ENCODE data around the gene TUBB4A.

TUBB4A gene

GRCh38 chr19:6494438-6495036 is 7.6 kb downstream of the TUBB4A start:
- no peak overlapping the region for H3K4me3 ChIP-seq (ENCODE audit: low read depth in 1 of 2, low read length in 2 of 2)
- no peaks in the 10 kb centered on the region for H3K36me3 ChIP-seq (ENCODE audit: control insufficient read depth in 1 of 2, insufficient read depth in 2 of 2, low read length in 2 of 2)
- H3K27me3 ChIP-seq (ENCODE audit: control insufficient read depth in 1 of 2, insufficient read depth in 2 of 2, low read length in 2 of 2), result peaks cover 2 to 5% of the 10 kb centered on the region in 2 donors
- H3K4me1 ChIP-seq (ENCODE audit: control insufficient read depth in 1 of 2, insufficient read depth in 2 of 2, low read length in 2 of 2), result no peaks in the 10 kb centered on the region
- H3K9me3 ChIP-seq (ENCODE audit: control insufficient read depth in 1 of 2, low read length in 2 of 2), result no peaks in the 10 kb centered on the region
- H3K9ac ChIP-seq (ENCODE audit: low read depth in 1 of 2, low read length in 2 of 2), result no peak overlapping the region
- H3K27ac ChIP-seq (ENCODE audit: low read depth, low read length), result no peak overlapping the region

- Histone ChIP-seq H3K27me3 (ENCODE audit: control insufficient read depth in 1 of 2, insufficient read depth in 2 of 2, low read length in 2 of 2) (peaks cover 0 to 5% of the 10 kb centered on the region in 2 donors), H3K36me3 (ENCODE audit: control insufficient read depth in 1 of 2, insufficient read depth in 2 of 2, low read length in 2 of 2) (no peaks in the 10 kb centered on the region), H3K9me3 (ENCODE audit: control insufficient read depth in 1 of 2, low read length in 2 of 2) (no peaks in the 10 kb centered on the region), H3K9ac (ENCODE audit: low read depth in 1 of 2, low read length in 2 of 2) (no peak overlapping the region), H3K4me3 (ENCODE audit: low read depth in 1 of 2, low read length in 2 of 2) (no peak overlapping the region), H3K27ac (ENCODE audit: low read depth, low read length) (no peak overlapping the region), H3K4me1 (ENCODE audit: control insufficient read depth in 1 of 2, insufficient read depth in 2 of 2, low read length in 2 of 2) (no peaks in the 10 kb centered on the region)
Observed at GRCh38 chr19:6491802-6492592, 10.1 kb downstream of the TUBB4A start.

- no peaks in the 10 kb centered on the region for H3K36me3 ChIP-seq (ENCODE audit: control insufficient read depth in 1 of 2, insufficient read depth in 2 of 2, low read length in 2 of 2)
- peak overlapping the region; percentile 36 to 54 for H3K4me3 ChIP-seq (ENCODE audit: low read depth in 1 of 2, low read length in 2 of 2)
- no peaks in the 10 kb centered on the region for H3K4me1 ChIP-seq (ENCODE audit: control insufficient read depth in 1 of 2, insufficient read depth in 2 of 2, low read length in 2 of 2)
- no peaks in the 10 kb centered on the region for H3K9me3 ChIP-seq (ENCODE audit: control insufficient read depth in 1 of 2, low read length in 2 of 2)
- no peak overlapping the region for H3K27ac ChIP-seq (ENCODE audit: low read depth, low read length)
- H3K9ac ChIP-seq (ENCODE audit: low read depth in 1 of 2, low read length in 2 of 2), result no peak overlapping the region
- H3K27me3 ChIP-seq (ENCODE audit: control insufficient read depth in 1 of 2, insufficient read depth in 2 of 2, low read length in 2 of 2), result peaks cover 0 to 5% of the 10 kb centered on the region in 2 donors
Observed at GRCh38 chr19:6490134-6490533, 12.0 kb downstream of the TUBB4A start.

GRCh38 chr19:6489278-6490061 is 12.6 kb downstream of the TUBB4A start:
- peak overlapping the region; percentile 36 to 54 for H3K4me3 ChIP-seq (ENCODE audit: low read depth in 1 of 2, low read length in 2 of 2)
- H3K27me3 ChIP-seq (ENCODE audit: control insufficient read depth in 1 of 2, insufficient read depth in 2 of 2, low read length in 2 of 2), result peaks cover 0 to 5% of the 10 kb centered on the region in 2 donors
- H3K9ac ChIP-seq (ENCODE audit: low read depth in 1 of 2, low read length in 2 of 2), result peak overlapping the region in 1 of 2 donors; percentile 6
- no peaks in the 10 kb centered on the region for H3K9me3 ChIP-seq (ENCODE audit: control insufficient read depth in 1 of 2, low read length in 2 of 2)
- H3K4me1 ChIP-seq (ENCODE audit: control insufficient read depth in 1 of 2, insufficient read depth in 2 of 2, low read length in 2 of 2), result no peaks in the 10 kb centered on the region
- H3K27ac ChIP-seq (ENCODE audit: low read depth, low read length), result no peak overlapping the region
- no peaks in the 10 kb centered on the region for H3K36me3 ChIP-seq (ENCODE audit: control insufficient read depth in 1 of 2, insufficient read depth in 2 of 2, low read length in 2 of 2)

GRCh38 chr19:6484831-6485230 is 17.3 kb downstream of the TUBB4A start:
- no peak overlapping the region for H3K9ac ChIP-seq (ENCODE audit: low read depth in 1 of 2, low read length in 2 of 2)
- no peak overlapping the region for H3K27ac ChIP-seq (ENCODE audit: low read depth, low read length)
- no peaks in the 10 kb centered on the region for H3K4me1 ChIP-seq (ENCODE audit: control insufficient read depth in 1 of 2, insufficient read depth in 2 of 2, low read length in 2 of 2)
- no peak overlapping the region for H3K4me3 ChIP-seq (ENCODE audit: low read depth in 1 of 2, low read length in 2 of 2)
- H3K36me3 ChIP-seq (ENCODE audit: control insufficient read depth in 1 of 2, insufficient read depth in 2 of 2, low read length in 2 of 2), result no peaks in the 10 kb centered on the region
- H3K27me3 ChIP-seq (ENCODE audit: control insufficient read depth in 1 of 2, insufficient read depth in 2 of 2, low read length in 2 of 2), result peaks cover 2 to 5% of the 10 kb centered on the region in 2 donors
- no peaks in the 10 kb centered on the region for H3K9me3 ChIP-seq (ENCODE audit: control insufficient read depth in 1 of 2, low read length in 2 of 2)

GRCh38 chr19:6484230-6484629 is 17.9 kb downstream of the TUBB4A start:
- Histone ChIP-seq H3K4me1 (ENCODE audit: control insufficient read depth in 1 of 2, insufficient read depth in 2 of 2, low read length in 2 of 2) (no peaks in the 10 kb centered on the region), H3K4me3 (ENCODE audit: low read depth in 1 of 2, low read length in 2 of 2) (no peak overlapping the region), H3K36me3 (ENCODE audit: control insufficient read depth in 1 of 2, insufficient read depth in 2 of 2, low read length in 2 of 2) (no peaks in the 10 kb centered on the region), H3K9me3 (ENCODE audit: control insufficient read depth in 1 of 2, low read length in 2 of 2) (no peaks in the 10 kb centered on the region), H3K9ac (ENCODE audit: low read depth in 1 of 2, low read length in 2 of 2) (no peak overlapping the region), H3K27me3 (ENCODE audit: control insufficient read depth in 1 of 2, insufficient read depth in 2 of 2, low read length in 2 of 2) (peaks cover 0 to 2% of the 10 kb centered on the region in 2 donors), H3K27ac (ENCODE audit: low read depth, low read length) (no peak overlapping the region)

GRCh38 chr19:6483235-6483634 is 18.9 kb downstream of the TUBB4A start:
- H3K36me3 ChIP-seq (ENCODE audit: control insufficient read depth in 1 of 2, insufficient read depth in 2 of 2, low read length in 2 of 2), result no peaks in the 10 kb centered on the region
- peaks cover 0 to 2% of the 10 kb centered on the region in 2 donors for H3K27me3 ChIP-seq (ENCODE audit: control insufficient read depth in 1 of 2, insufficient read depth in 2 of 2, low read length in 2 of 2)
- H3K4me1 ChIP-seq (ENCODE audit: control insufficient read depth in 1 of 2, insufficient read depth in 2 of 2, low read length in 2 of 2), result no peaks in the 10 kb centered on the region
- H3K9ac ChIP-seq (ENCODE audit: low read depth in 1 of 2, low read length in 2 of 2), result no peak overlapping the region
- H3K4me3 ChIP-seq (ENCODE audit: low read depth in 1 of 2, low read length in 2 of 2), result no peak overlapping the region
- no peak overlapping the region for H3K27ac ChIP-seq (ENCODE audit: low read depth, low read length)
- no peaks in the 10 kb centered on the region for H3K9me3 ChIP-seq (ENCODE audit: control insufficient read depth in 1 of 2, low read length in 2 of 2)

- Histone ChIP-seq H3K36me3 (ENCODE audit: control insufficient read depth in 1 of 2, insufficient read depth in 2 of 2, low read length in 2 of 2) (no peaks in the 10 kb centered on the region), H3K4me1 (ENCODE audit: control insufficient read depth in 1 of 2, insufficient read depth in 2 of 2, low read length in 2 of 2) (no peaks in the 10 kb centered on the region), H3K27ac (ENCODE audit: low read depth, low read length) (no peak overlapping the region), H3K4me3 (ENCODE audit: low read depth in 1 of 2, low read length in 2 of 2) (peak overlapping the region in 1 of 2 donors; percentile 68), H3K27me3 (ENCODE audit: control insufficient read depth in 1 of 2, insufficient read depth in 2 of 2, low read length in 2 of 2) (peaks cover 0 to 2% of the 10 kb centered on the region in 2 donors), H3K9ac (ENCODE audit: low read depth in 1 of 2, low read length in 2 of 2) (peak overlapping the region in 1 of 2 donors; percentile 74), H3K9me3 (ENCODE audit: control insufficient read depth in 1 of 2, low read length in 2 of 2) (no peaks in the 10 kb centered on the region)
Observed at GRCh38 chr19:6482343-6482686, 19.8 kb downstream of the TUBB4A start.

GRCh38 chr19:6481541-6482342 is 20.4 kb downstream of the TUBB4A start, which contains the start of gene DENND1C:
DENND1C (minus strand) TSS chr19:6481787; CDS start chr19:6481695, 92 bp downstream.
- Histone ChIP-seq H3K36me3 (ENCODE audit: control insufficient read depth in 1 of 2, insufficient read depth in 2 of 2, low read length in 2 of 2) (peaks cover 0 to 4% of the 10 kb centered on the region in 2 donors), H3K27ac (ENCODE audit: low read depth, low read length) (peak within 1 kb of the TSS; percentile 11), H3K4me3 (ENCODE audit: low read depth in 1 of 2, low read length in 2 of 2) (peak within 1 kb of the TSS; percentile 50 to 68)

More at GRCh38 chr19:6481541-6482342, 20.4 kb downstream of the TUBB4A start, which contains the start of gene DENND1C:
- Histone ChIP-seq H3K27me3 (ENCODE audit: control insufficient read depth in 1 of 2, insufficient read depth in 2 of 2, low read length in 2 of 2) (peaks cover 0 to 2% of the 10 kb centered on the region in 2 donors), H3K9me3 (ENCODE audit: control insufficient read depth in 1 of 2, low read length in 2 of 2) (no peaks in the 10 kb centered on the region), H3K9ac (ENCODE audit: low read depth in 1 of 2, low read length in 2 of 2) (peak within 1 kb of the TSS; percentile 57 to 74), H3K4me1 (ENCODE audit: control insufficient read depth in 1 of 2, insufficient read depth in 2 of 2, low read length in 2 of 2) (no peaks in the 10 kb centered on the region)

Data from duodenal mucosa (tissue), 2 donors.